Endodermal cell (in vitro differentiated cells): ENCODE data around the gene PPM1L. TPM values are rescaled to one million over a fixed set of nuclear protein-coding genes. Genes with fewer than 3 reads are reported as not detected.

Source experiments
- DNase-seq: peaks from one replicate; pipeline ENCODE4 v3.0.0-alpha.2; 2017
- H3K27ac ChIP-seq: 2 replicates; pipeline ENCODE4 v1.5.1; 2013; ENCODE audit warnings: mild to moderate bottlenecking, low read depth, low read length, moderate library complexity
- H3K27me3 ChIP-seq: 2 replicates; pipeline ENCODE4 v1.6.1; 2013; ENCODE audit warnings: mild to moderate bottlenecking, low read length, moderate library complexity; ENCODE audit not compliant: insufficient read depth, control insufficient read depth, poor library complexity, severe bottlenecking
- H3K36me3 ChIP-seq: 2 replicates; pipeline ENCODE4 v1.7.0; 2013; ENCODE audit warnings: mild to moderate bottlenecking, low read length, moderate library complexity; ENCODE audit not compliant: control insufficient read depth, insufficient read depth
- H3K4me1 ChIP-seq: one replicate; pipeline ENCODE4 v1.7.0; 2013; ENCODE audit warnings: low read length; ENCODE audit not compliant: control insufficient read depth, insufficient read depth
- H3K4me3 ChIP-seq: 2 replicates; pipeline ENCODE4 v1.5.1; 2013; ENCODE audit warnings: mild to moderate bottlenecking, low read length, moderate library complexity
- H3K9ac ChIP-seq: 2 replicates; pipeline ENCODE4 v1.6.1; 2013; ENCODE audit warnings: mild to moderate bottlenecking, low read length, moderate library complexity; ENCODE audit not compliant: poor library complexity, severe bottlenecking; ENCODE audit errors: extremely low read depth
- H3K9me3 ChIP-seq: 2 replicates; pipeline ENCODE4 v1.6.1; 2013; ENCODE audit warnings: mild to moderate bottlenecking, low read length, moderate library complexity; ENCODE audit not compliant: control insufficient read depth
- H3K27ac Mint-ChIP-seq: 2 replicates; pipeline ENCODE4 v1.8.0; 2020; ENCODE audit warnings: mixed read lengths
- H3K27me3 Mint-ChIP-seq: 2 replicates; pipeline ENCODE4 v1.8.0; 2021; ENCODE audit warnings: mild to moderate bottlenecking, mixed read lengths; ENCODE audit not compliant: insufficient read depth
- H3K36me3 Mint-ChIP-seq: 2 replicates; pipeline ENCODE4 v1.8.0; 2020; ENCODE audit warnings: low read depth, mixed read lengths
- H3K4me1 Mint-ChIP-seq: 2 replicates; pipeline ENCODE4 v1.8.0; 2020; ENCODE audit warnings: mixed read lengths
- H3K4me3 Mint-ChIP-seq: 2 replicates; pipeline ENCODE4 v1.8.0; 2020; ENCODE audit warnings: mild to moderate bottlenecking, moderate library complexity, mixed read lengths
- H3K9me3 Mint-ChIP-seq: 2 replicates; pipeline ENCODE4 v1.8.0; 2020; ENCODE audit warnings: mild to moderate bottlenecking, mixed read lengths
- CTCF ChIP-seq: fragments of 200-600 bp; sonication (generic); conservative IDR thresholded peaks from 2 replicates; pipeline ENCODE4 v1.5.0; 2021; ENCODE audit warnings: antibody characterized with exemption, mild to moderate bottlenecking
- WGBS, 2 experiments: methylation state at CpG; one replicate each; pipeline versions ENCODE4 v1.1.5 to v1.1.7; 2013; ENCODE audit warnings: missing lambda C conversion rate in 2 of 2, mixed read lengths in 1 of 2; ENCODE audit not compliant: insufficient coverage in 1 of 2, insufficient read length in 1 of 2; 5-methylcytosine and 5-hydroxymethylcytosine counted together
- total RNA-seq, 2 donors: library from RNA; stranded (reverse); fragmentation: NEBNext Ultra II Directional in 1 of 2; extraction: Animal tissue kit (Norgen Biotek cat#: 25700) in 1 of 2; gene quantifications; 2 replicates in 1 of 2; 3 replicates in 1 of 2; pipeline ENCODE4 v1.2.1, GENCODE V29; 2021

Gene PPM1L
- total RNA-seq, 2 donors from 2014 or later = 1.6 to 3.3 TPM

GRCh38 chr3:160768031-160768430, 12.0 kb downstream of the PPM1L start:
- Mint-ChIP-seq H3K9me3 (no peaks in the 10 kb centered on the region), H3K4me3 (no peak overlapping the region), H3K36me3 (no peaks in the 10 kb centered on the region), H3K27me3 (no peaks in the 10 kb centered on the region), H3K4me1 (no peaks in the 10 kb centered on the region), H3K27ac (no peak overlapping the region)
- H3K9ac ChIP-seq = no peak overlapping the region
- H3K36me3 ChIP-seq = no peaks in the 10 kb centered on the region
- DNase-seq = no peak
- no peaks in the 10 kb centered on the region for H3K9me3 ChIP-seq
- no peaks in the 10 kb centered on the region for H3K27me3 ChIP-seq
- H3K4me3 ChIP-seq = no peak overlapping the region
- H3K4me1 ChIP-seq = no peaks in the 10 kb centered on the region
- H3K27ac ChIP-seq = no peak overlapping the region
- no peak for TF ChIP-seq CTCF

GRCh38 chr3:160768918-160769317, 12.9 kb downstream of the PPM1L start:
- H3K9me3 Mint-ChIP-seq = no peaks in the 10 kb centered on the region
- H3K4me3 Mint-ChIP-seq = no peak overlapping the region
- 96 to 100% methylated on average over 1 to 2 of the region's 2 CpGs for WGBS, 2 experiments
- no peak overlapping the region for H3K4me3 ChIP-seq
- DNase-seq = no peak
- H3K36me3 ChIP-seq = no peaks in the 10 kb centered on the region
- H3K27ac ChIP-seq = no peak overlapping the region
- H3K9ac ChIP-seq = no peak overlapping the region
- no peaks in the 10 kb centered on the region for H3K4me1 ChIP-seq
- no peak overlapping the region for H3K27ac Mint-ChIP-seq
- H3K9me3 ChIP-seq = no peaks in the 10 kb centered on the region
- H3K27me3 Mint-ChIP-seq = no peaks in the 10 kb centered on the region
- no peaks in the 10 kb centered on the region for H3K27me3 ChIP-seq
- no peaks in the 10 kb centered on the region for H3K4me1 Mint-ChIP-seq
- no peaks in the 10 kb centered on the region for H3K36me3 Mint-ChIP-seq
- no peak for TF ChIP-seq CTCF

- no peak overlapping the region for H3K27ac ChIP-seq
- DNase-seq = no peak
- no peaks in the 10 kb centered on the region for H3K9me3 Mint-ChIP-seq
- H3K4me3 ChIP-seq = no peak overlapping the region
- H3K4me1 ChIP-seq = no peaks in the 10 kb centered on the region
- H3K4me3 Mint-ChIP-seq = no peak overlapping the region
- H3K9me3 ChIP-seq = no peaks in the 10 kb centered on the region
- WGBS, 2 experiments = 100% methylated on average over 1 of the region's 1 CpG; no CpG with 5 or more reads in 1 of the 2 experiments
- no peaks in the 10 kb centered on the region for H3K4me1 Mint-ChIP-seq
- H3K36me3 Mint-ChIP-seq = no peaks in the 10 kb centered on the region
- no peaks in the 10 kb centered on the region for H3K27me3 Mint-ChIP-seq
- H3K36me3 ChIP-seq = no peaks in the 10 kb centered on the region
- H3K9ac ChIP-seq = no peak overlapping the region
- no peaks in the 10 kb centered on the region for H3K27me3 ChIP-seq
- no peak overlapping the region for H3K27ac Mint-ChIP-seq
- TF ChIP-seq CTCF = no peak
Measured at GRCh38 chr3:160771811-160772459, 15.9 kb downstream of the PPM1L start.
